ENCODE measurements around the gene EVC.
"Not testable (repeated sequence)": the region's sequence is repeated elsewhere in the genome, so short reads cannot be mapped to it uniquely, and the experiment has no call there.

Gene EVC

DNA sequence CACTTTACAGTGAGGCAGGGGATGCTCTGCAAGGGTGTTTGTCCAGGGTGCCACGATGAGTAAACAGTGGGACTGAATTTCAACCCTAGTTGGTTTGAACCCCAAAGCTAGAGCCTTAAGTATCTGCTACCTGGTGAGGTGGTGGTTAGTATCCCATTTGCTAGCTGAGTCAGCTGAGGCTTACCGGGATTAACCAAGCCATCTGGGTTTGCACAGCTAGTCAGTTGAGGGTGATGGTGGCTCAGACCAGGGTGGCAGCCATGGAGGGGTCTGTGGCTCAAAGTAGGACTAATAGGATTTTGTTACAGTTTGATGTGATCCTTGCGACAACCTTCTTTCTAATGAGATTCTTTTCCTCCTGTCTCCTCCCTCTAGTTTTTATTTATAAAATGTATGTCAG lies 1.9 kb downstream of the EVC start:
- H3K9me3 ChIP-seq (ENCODE audit: control insufficient read depth, insufficient read depth, low read length) = no peaks in the 10 kb centered on the region; the same call in none of the 2 replicates
- H3K36me3 ChIP-seq (ENCODE audit: insufficient read depth, low read length) = no peaks in the 10 kb centered on the region
- no peak overlapping the region for H3K9ac ChIP-seq (ENCODE audit: low read depth, low read length)
- no peaks in the 10 kb centered on the region; the same call in 1 of the 2 replicates for H3K4me1 ChIP-seq (ENCODE audit: insufficient read depth, low read length)

DNA sequence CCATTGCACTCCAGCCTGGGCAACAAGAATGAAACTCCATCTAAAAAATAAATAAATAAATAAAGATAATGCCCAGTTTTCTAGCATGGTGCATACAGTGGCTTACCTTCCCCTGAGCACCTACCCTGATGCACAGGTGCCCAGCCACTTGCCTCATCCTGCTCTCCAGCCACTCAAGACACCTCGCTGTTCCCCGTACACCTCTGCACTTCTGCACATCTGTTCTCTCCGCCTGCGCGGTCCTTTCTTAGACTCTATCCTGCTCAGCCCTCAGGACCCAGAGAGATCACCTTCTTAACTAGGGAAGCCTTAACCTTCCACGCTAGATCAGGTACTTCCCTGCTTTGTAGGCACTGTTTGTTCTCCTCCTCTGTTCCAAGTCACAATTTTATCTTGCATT lies 2.9 kb downstream of the EVC start:
- H3K9me3 ChIP-seq (ENCODE audit: control insufficient read depth, insufficient read depth, low read length) = no peaks in the 10 kb centered on the region; the same call in none of the 2 replicates
- no peaks in the 10 kb centered on the region; the same call in 1 of the 2 replicates for H3K4me1 ChIP-seq (ENCODE audit: insufficient read depth, low read length)
- H3K36me3 ChIP-seq (ENCODE audit: insufficient read depth, low read length) = no peaks in the 10 kb centered on the region
- H3K9ac ChIP-seq (ENCODE audit: low read depth, low read length) = no peak overlapping the region

DNA sequence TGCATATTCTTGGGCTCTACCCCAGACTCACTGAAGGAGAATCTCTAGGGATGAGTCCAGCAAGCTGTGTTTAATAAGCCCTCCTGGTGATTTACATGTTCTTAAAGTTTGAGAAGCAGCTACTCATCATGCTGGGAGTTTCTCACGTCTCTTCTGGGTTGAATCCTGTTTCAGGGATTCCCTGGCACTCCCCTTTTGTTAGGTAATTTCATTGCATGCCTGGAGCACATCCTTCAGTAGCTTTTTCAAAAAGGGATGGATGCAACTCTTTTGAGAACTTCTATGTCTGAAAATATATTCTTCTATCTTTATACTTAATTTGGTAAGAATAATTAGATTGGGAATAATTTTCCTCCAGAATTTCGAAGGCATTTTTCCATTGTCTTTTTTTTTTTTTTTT lies 4.4 kb downstream of the EVC start:
- no peaks in the 10 kb centered on the region; the same call in none of the 2 replicates for H3K9me3 ChIP-seq (ENCODE audit: control insufficient read depth, insufficient read depth, low read length)
- no peaks in the 10 kb centered on the region for H3K36me3 ChIP-seq (ENCODE audit: insufficient read depth, low read length)
- no peak overlapping the region for H3K9ac ChIP-seq (ENCODE audit: low read depth, low read length)
- no peaks in the 10 kb centered on the region for H3K4me1 ChIP-seq (ENCODE audit: insufficient read depth, low read length)

DNA sequence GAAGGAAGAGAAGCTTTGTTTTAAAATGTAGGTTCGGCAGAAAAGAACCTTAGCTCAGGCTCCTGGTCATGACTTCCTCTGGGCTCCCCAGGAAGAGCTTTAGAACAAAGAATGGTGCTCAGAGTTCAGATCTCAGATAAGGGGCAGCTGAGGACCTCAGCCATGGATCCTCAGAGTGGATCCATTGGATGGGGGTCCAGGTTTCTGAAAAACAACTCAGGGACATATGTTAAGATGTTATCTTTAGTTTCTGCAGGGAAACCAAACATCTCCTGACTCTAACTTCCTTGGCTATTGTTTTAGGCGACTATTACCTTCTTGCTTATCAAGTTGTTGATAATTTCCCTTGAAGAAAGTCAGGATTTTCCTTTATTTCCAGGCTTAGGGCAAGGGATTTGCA lies 5.4 kb downstream of the EVC start:
- no peaks in the 10 kb centered on the region for H3K4me1 ChIP-seq (ENCODE audit: insufficient read depth, low read length)

DNA sequence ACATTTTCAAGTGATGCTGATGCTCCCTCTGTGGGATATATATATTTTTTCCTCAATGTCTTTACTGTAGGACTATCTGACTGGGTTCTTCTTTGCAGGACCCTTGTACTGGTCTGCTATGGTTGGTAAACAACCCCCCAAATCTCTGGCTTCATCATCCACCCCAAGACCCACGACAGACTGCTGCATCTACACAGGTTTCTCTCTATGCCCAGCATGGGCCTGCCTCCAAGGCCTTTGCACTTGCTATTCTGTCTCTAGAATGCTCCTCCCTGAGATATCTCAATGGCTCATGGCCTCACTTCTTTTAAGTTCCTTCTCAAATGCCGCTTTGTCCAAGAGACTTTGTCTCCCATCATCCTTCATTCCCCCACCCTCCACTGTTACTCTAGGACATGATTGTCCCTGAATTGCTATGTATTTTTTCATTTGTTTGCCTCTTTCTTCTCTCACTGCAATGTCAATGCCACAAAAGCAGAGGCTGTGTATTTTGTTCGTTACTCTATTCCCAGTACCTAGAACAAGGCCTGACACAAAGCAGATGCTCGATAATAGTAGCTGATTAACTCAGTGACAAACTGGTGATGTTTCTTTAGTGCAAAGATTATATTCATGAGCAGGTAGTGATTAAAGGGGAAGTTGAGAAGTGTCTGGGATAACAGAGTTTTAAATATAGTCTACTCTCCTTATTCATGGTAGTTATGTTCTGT lies 6.6 kb downstream of the EVC start:
- Histone ChIP-seq H3K4me1 (ENCODE audit: insufficient read depth, low read length) (no peaks in the 10 kb centered on the region), H3K36me3 (ENCODE audit: insufficient read depth, low read length) (no peaks in the 10 kb centered on the region), H3K9me3 (ENCODE audit: control insufficient read depth, insufficient read depth, low read length) (no peaks in the 10 kb centered on the region; the same call in none of the 2 replicates), H3K9ac (ENCODE audit: low read depth, low read length) (no peak overlapping the region)

More for the DNA sequence above, 5.4 kb downstream of the EVC start:
- Histone ChIP-seq H3K36me3 (ENCODE audit: insufficient read depth, low read length) (no peaks in the 10 kb centered on the region), H3K9me3 (ENCODE audit: control insufficient read depth, insufficient read depth, low read length) (no peaks in the 10 kb centered on the region; the same call in none of the 2 replicates), H3K9ac (ENCODE audit: low read depth, low read length) (no peak overlapping the region)

DNA sequence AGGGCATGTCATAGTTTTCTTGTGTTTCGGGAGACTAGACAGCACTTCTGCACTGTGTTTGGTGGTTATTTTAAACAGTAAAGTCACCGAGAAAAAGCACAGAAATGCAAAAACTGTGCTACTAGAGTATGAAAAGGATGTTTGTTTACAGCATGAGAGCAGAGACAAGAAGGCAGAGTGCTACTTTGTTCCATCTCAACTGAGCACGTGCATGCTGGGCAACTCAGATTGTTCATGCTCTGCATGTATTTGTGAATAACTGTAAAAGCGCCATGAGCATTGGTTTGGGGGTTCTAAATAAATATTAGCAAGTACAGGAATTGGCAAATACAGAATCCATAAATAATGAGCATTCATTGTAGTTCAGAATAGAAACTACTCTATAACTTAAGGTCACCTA lies 7.4 kb downstream of the EVC start:
- H3K9ac ChIP-seq (ENCODE audit: low read depth, low read length) = no peak overlapping the region
- H3K36me3 ChIP-seq (ENCODE audit: insufficient read depth, low read length) = no peaks in the 10 kb centered on the region
- H3K9me3 ChIP-seq (ENCODE audit: control insufficient read depth, insufficient read depth, low read length) = no peaks in the 10 kb centered on the region; the same call in none of the 2 replicates
- H3K4me1 ChIP-seq (ENCODE audit: insufficient read depth, low read length) = no peaks in the 10 kb centered on the region

DNA sequence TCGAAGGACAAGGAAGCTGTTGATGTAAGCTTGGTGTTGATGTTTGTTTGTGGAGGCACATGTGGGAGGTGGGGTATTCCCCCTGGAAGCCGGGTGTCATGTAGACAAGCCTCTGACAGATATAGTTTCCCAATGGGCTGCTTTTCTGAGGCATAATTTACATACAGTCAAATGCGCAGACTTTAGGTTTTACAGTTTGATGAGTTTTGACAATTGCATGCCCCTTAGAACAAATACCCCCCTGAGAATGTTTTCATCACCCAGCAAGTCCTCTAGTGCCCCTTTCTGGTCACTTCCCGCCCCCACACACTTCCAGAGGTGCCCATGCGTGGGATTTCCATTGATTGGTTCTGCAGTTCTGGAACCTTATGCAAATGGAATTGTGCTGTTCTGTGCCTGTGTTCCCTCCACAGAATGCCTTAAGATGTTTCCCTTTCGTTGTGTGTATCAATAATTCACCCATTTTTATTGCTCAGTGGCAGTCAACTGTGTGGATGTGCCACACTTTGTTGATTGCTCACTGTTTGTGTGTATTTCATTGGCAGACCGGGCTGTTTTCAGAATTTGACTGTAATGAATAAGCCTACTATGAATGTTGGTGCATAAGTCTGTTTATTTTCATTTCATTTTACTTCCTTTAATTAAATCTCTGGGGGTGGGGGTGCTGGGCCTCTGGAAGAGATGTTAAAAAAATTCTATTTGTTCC lies 8.5 kb downstream of the EVC start:
- no peaks in the 10 kb centered on the region for H3K36me3 ChIP-seq (ENCODE audit: insufficient read depth, low read length)
- no peaks in the 10 kb centered on the region; the same call in none of the 2 replicates for H3K9me3 ChIP-seq (ENCODE audit: control insufficient read depth, insufficient read depth, low read length)
- H3K9ac ChIP-seq (ENCODE audit: low read depth, low read length) = no peak overlapping the region
- H3K4me1 ChIP-seq (ENCODE audit: insufficient read depth, low read length) = no peaks in the 10 kb centered on the region

DNA sequence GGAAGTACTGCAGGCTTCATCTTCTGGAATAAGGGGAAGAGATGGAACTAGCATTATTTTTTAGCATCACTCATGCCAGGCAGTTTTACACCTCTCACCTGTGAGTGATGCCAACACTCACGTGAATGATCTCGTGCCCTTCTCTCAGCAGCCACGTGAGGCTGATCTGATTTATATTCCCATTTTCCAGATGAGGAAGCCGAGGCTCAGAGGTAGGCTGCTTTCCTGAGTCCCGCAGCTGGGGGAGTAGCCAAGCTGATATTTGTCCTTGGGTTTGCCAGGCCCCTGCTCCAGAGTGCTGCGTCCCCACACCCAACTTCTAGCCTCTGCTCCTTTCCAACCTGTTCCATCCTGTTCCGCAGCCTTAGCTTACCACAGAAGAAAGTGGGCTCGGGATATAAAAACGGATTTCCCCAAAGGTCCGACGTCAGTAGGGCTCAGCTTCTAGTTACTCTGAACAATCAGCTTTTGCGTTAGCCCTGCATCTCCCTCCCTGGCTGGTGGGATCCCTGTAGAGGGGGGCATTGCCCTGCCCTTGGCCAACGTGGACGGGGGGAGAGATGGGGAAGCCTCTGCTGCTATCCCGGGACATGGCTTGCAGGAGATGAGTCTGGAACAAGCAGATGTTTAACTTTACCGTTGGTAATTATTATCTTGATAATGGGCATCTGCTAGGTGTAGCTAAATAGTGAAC lies 9.3 kb downstream of the EVC start:
- Histone ChIP-seq H3K36me3 (ENCODE audit: insufficient read depth, low read length) (no peaks in the 10 kb centered on the region), H3K4me1 (ENCODE audit: insufficient read depth, low read length) (no peaks in the 10 kb centered on the region), H3K9ac (ENCODE audit: low read depth, low read length) (no peak overlapping the region), H3K9me3 (ENCODE audit: control insufficient read depth, insufficient read depth, low read length) (no peaks in the 10 kb centered on the region; the same call in 1 of the 2 replicates)

DNA sequence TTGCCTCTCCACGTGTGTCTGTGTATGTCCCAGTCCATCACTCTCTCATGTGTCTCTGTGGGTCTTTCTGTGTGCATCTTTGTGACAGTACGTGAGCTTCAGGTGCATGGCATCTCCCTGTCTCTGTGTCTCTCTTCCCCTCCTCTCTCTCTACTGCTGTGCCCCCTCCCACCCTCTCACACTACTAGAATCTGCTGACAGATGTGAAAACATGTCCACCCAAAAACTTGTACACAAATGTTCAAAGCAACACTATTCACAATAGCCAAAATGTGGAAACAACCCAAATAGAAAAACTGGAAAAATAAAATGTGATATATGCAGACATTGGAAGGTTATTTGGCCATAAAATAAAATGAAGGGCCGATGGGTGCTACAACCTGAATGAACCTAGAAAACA lies 10.0 kb downstream of the EVC start:
- H3K9ac ChIP-seq (ENCODE audit: low read depth, low read length) = no peak overlapping the region
- no peaks in the 10 kb centered on the region for H3K9me3 ChIP-seq (ENCODE audit: control insufficient read depth, insufficient read depth, low read length)
- H3K4me1 ChIP-seq (ENCODE audit: insufficient read depth, low read length) = no peaks in the 10 kb centered on the region
- H3K36me3 ChIP-seq (ENCODE audit: insufficient read depth, low read length) = no peaks in the 10 kb centered on the region

DNA sequence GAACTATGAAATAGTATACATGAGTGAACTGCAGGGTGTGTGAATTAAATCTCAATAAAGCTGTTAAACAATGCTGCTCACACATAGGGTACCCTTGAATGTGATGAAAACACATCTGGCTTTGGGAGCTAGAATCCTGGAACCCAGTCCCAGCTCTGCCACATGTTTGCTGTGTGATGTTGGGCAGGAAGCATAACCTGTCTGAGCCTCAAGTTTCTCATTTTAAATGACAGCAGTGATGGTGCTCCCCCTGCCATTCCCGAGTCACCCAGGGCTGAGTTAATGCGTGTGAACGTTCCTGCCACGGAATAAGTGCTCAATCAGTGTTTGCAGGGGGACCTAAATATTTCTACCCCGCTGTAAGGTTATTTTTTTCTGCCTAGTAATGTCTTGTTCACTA lies 10.9 kb downstream of the EVC start:
- Histone ChIP-seq H3K9me3 (ENCODE audit: control insufficient read depth, insufficient read depth, low read length) (no peaks in the 10 kb centered on the region), H3K36me3 (ENCODE audit: insufficient read depth, low read length) (no peaks in the 10 kb centered on the region), H3K4me1 (ENCODE audit: insufficient read depth, low read length) (no peaks in the 10 kb centered on the region), H3K9ac (ENCODE audit: low read depth, low read length) (no peak overlapping the region)

DNA sequence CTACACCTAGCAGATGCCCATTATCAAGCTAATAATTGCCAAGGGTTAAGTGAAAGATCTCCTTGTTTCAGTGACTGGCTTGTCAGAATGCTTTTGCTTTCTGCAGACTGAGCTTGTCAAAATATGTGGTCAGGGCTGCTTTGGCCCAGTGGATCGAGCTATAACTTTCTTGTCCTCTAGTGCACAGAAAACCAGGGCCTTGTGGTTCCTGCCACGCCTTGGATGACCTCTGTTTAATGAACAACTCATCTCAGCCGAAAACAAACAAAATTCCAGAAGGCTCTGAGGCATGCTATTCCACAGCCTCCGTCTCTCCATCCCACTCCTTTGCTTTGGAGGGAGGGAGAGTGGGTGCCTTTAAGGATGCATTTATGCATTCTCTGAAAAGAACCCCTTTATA lies 11.3 kb downstream of the EVC start:
- Histone ChIP-seq H3K9me3 (ENCODE audit: control insufficient read depth, insufficient read depth, low read length) (no peaks in the 10 kb centered on the region), H3K36me3 (ENCODE audit: insufficient read depth, low read length) (no peaks in the 10 kb centered on the region), H3K9ac (ENCODE audit: low read depth, low read length) (no peak overlapping the region), H3K4me1 (ENCODE audit: insufficient read depth, low read length) (no peaks in the 10 kb centered on the region)

DNA sequence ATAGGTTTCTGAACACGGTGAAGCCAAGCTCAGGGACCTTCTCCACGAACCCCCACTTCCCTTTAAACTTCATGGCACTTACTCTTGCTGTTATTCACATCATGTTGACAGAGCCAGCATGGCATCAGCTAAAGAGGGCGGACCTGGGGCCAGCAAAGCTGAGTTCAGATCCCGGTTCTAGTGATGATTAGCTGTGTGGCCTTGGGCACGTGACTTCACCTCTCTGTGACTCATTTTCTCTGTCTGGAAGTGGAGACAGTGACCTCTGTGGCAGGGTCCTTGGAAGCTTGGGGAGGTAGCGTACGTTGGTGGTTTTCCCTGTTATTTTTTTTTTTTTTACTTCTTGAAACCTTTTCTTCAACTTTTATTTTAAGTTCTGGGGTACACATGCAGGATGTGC lies 13.4 kb downstream of the EVC start:
- Histone ChIP-seq H3K9me3 (ENCODE audit: control insufficient read depth, insufficient read depth, low read length) (no peaks in the 10 kb centered on the region), H3K9ac (ENCODE audit: low read depth, low read length) (no peak overlapping the region), H3K36me3 (ENCODE audit: insufficient read depth, low read length) (no peaks in the 10 kb centered on the region), H3K4me1 (ENCODE audit: insufficient read depth, low read length) (no peaks in the 10 kb centered on the region)

DNA sequence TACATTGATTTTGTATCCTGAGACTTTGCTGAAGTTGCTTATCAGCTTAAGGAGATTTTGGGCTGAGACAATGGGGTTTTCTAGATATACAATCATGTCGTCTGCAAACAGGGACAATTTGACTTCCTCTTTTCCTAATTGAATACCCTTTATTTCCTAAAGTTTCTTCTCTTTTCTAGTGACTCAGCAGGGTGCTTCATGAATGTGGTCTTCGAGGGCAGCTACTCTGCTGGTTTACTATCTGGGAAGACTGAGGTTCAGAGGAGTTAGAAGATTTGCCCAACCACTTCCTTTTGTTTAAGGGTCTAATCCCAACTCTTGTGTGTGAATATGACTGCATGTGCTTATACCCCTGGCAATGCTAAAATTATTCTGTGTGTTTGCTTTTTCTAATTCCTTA lies 17.4 kb downstream of the EVC start:
- not testable (repeated sequence) for H3K36me3 ChIP-seq (ENCODE audit: insufficient read depth, low read length); H3K9ac ChIP-seq (ENCODE audit: low read depth, low read length); H3K9me3 ChIP-seq (ENCODE audit: control insufficient read depth, insufficient read depth, low read length); H3K4me1 ChIP-seq (ENCODE audit: insufficient read depth, low read length)

DNA sequence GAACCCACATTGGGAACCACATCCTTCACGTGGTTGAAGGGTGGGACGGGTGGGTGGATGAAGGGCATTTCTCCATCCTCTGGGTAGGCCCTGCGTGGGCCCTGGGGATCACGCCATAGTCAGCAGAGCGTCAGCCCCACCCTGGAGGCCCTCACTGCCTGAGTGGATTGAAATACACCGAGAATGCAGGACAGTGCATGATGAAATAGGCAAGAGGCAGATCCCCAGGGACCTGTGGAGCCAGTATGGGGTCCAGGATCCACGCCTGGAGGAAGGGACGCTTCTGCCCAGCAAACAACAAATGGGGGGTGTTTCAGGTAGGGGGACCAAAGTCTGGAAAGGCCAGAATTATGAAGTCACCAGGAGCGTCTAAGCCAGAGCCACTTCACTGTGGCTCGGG lies 19.4 kb downstream of the EVC start:
- H3K4me1 ChIP-seq (ENCODE audit: insufficient read depth, low read length) = no peaks in the 10 kb centered on the region
- H3K36me3 ChIP-seq (ENCODE audit: insufficient read depth, low read length) = no peaks in the 10 kb centered on the region
- H3K9ac ChIP-seq (ENCODE audit: low read depth, low read length) = no peak overlapping the region
- H3K9me3 ChIP-seq (ENCODE audit: control insufficient read depth, insufficient read depth, low read length) = no peaks in the 10 kb centered on the region
